HCT116 (cell line): ENCODE measurements around the gene ELP1. TPM values are rescaled to one million over a fixed set of nuclear protein-coding genes. Genes with fewer than 3 reads are reported as not detected.

ENCODE experiments used
- ATAC-seq: fragments of 200-7000 bp; cut with Tn5 transposase; 2 replicates; pipeline ENCODE4 v1.9.1; 2020; ENCODE audit warnings: mild to moderate bottlenecking, moderate library complexity
- BruUV-seq: library from RNA; stranded (reverse); fragments of 400-500 nt; replicated peaks from 2 replicates; lab custom pipeline; 2021; lab: Mats Ljungman, UMichigan
- CTCF ChIA-PET: fragments of 300-600 bp; sonication (Branson Sonifier 250); formaldehyde crosslinking; loops from one replicate; lab custom pipeline; 2021; ENCODE audit warnings: antibody characterized with exemption; lab: Charles Lee
- POLR2A ChIA-PET: fragments of 300-600, 350-600 bp; sonication (Branson Sonifier 250); formaldehyde crosslinking; loops from one replicate; lab custom pipeline; 2021; ENCODE audit warnings: antibody characterized with exemption; lab: Charles Lee
- RAD21 ChIA-PET, 2 experiments: fragments of 300-600 bp; sonication (Branson Sonifier 250); formaldehyde crosslinking; loops; one replicate each; lab custom pipeline; 2023; ENCODE audit warnings: low total read pairs in 2 of 2; ENCODE audit not compliant: uncharacterized antibody in 2 of 2, unreplicated experiment in 2 of 2, low non-redundant PET in 1 of 2; lab: Charles Lee
- DNase-seq: peaks from one replicate; pipeline ENCODE4 v3.0.0-alpha.2; 2010; ENCODE audit warnings: low read depth, low spot score
- H2AFZ ChIP-seq: fragments of 200-600 bp; shearing (Covaris generic), sonication (generic); 2 replicates; pipeline ENCODE4 v1.6.1; 2017; ENCODE audit warnings: low read depth, mixed run types, mixed read lengths, antibody characterized with exemption, low read length; ENCODE audit not compliant: poor library complexity, severe bottlenecking
- H3K27ac ChIP-seq: 2 replicates; pipeline ENCODE4 v1.5.1; 2012; ENCODE audit warnings: low read depth, low read length
- H3K27me3 ChIP-seq: fragments of 200-600 bp; sonication (generic); 2 replicates; pipeline ENCODE4 v1.6.1; 2016; ENCODE audit warnings: mixed run types, low read length, mixed read lengths; ENCODE audit not compliant: insufficient read depth
- H3K36me3 ChIP-seq, 2 experiments: fragments of 200-500 bp in 1 of 2; fragments of 200-600 bp in 1 of 2; sonication (Bioruptor generic) in 1 of 2; sonication (generic) in 1 of 2; 2 replicates each; pipeline versions ENCODE4 v1.5.1 to v1.6.1; 2014 to 2016; ENCODE audit warnings: low read length in 2 of 2, inconsistent platforms in 1 of 2, mixed read lengths in 1 of 2, mixed run types in 1 of 2; ENCODE audit not compliant: insufficient read depth in 2 of 2, control insufficient read depth in 1 of 2
- H3K4me1 ChIP-seq, 2 experiments: fragments of 200-600 bp in 1 of 2; sonication (generic) in 1 of 2; 2 replicates each; pipeline versions ENCODE4 v1.5.1 to v1.6.1; 2012 to 2017; ENCODE audit warnings: low read length in 2 of 2, inconsistent platforms in 1 of 2, mild to moderate bottlenecking in 1 of 2, mixed read lengths in 1 of 2, mixed run types in 1 of 2, moderate library complexity in 1 of 2; ENCODE audit not compliant: insufficient read depth in 2 of 2, control insufficient read depth in 1 of 2
- H3K4me2 ChIP-seq: fragments of 200-600 bp; sonication (generic); 2 replicates; pipeline ENCODE4 v1.6.1; 2017; ENCODE audit warnings: mixed run types, low read length, mixed read lengths
- H3K4me3 ChIP-seq, 2 experiments: fragments of 200-600 bp in 1 of 2; sonication (generic) in 1 of 2; replicated peaks in 1 of 2; 2 replicates each; pipeline ENCODE4 v1.5.1; 2011 to 2016; ENCODE audit warnings: low read length in 2 of 2, control low read depth in 1 of 2, low read depth in 1 of 2, mild to moderate bottlenecking in 1 of 2, mixed read lengths in 1 of 2, mixed run types in 1 of 2
- H3K79me2 ChIP-seq: fragments of 200-600 bp; sonication (generic); 2 replicates; pipeline ENCODE4 v1.6.1; 2017; ENCODE audit warnings: mild to moderate bottlenecking, mixed run types, low read length, moderate library complexity, mixed read lengths; ENCODE audit not compliant: insufficient read depth
- H3K9ac ChIP-seq: fragments of 200-600 bp; sonication (generic); 2 replicates; pipeline ENCODE4 v1.6.1; 2016; ENCODE audit warnings: low read length, mixed read lengths
- H3K9me2 ChIP-seq: fragments of 200-600 bp; sonication (generic), shearing (Covaris generic); 2 replicates; pipeline ENCODE4 v1.6.1; 2017; ENCODE audit warnings: mixed run types, mild to moderate bottlenecking, moderate library complexity; ENCODE audit not compliant: insufficient read depth
- H3K9me3 ChIP-seq, 2 experiments: fragments of 200-500 bp in 1 of 2; fragments of 200-600 bp in 1 of 2; sonication (Bioruptor generic) in 1 of 2; sonication (generic) in 1 of 2; 2 replicates each; pipeline ENCODE4 v1.6.1; 2014 to 2017; ENCODE audit warnings: low read length in 2 of 2, mixed read lengths in 2 of 2, inconsistent platforms in 1 of 2, low read depth in 1 of 2, mild to moderate bottlenecking in 1 of 2, mixed run types in 1 of 2, moderate library complexity in 1 of 2; ENCODE audit not compliant: control insufficient read depth in 1 of 2, insufficient read depth in 1 of 2
- H4K20me1 ChIP-seq: fragments of 200-600 bp; sonication (generic), shearing (Covaris generic); 2 replicates; pipeline ENCODE4 v1.6.1; 2017; ENCODE audit warnings: mixed run types, mild to moderate bottlenecking, moderate library complexity; ENCODE audit not compliant: insufficient read depth
- CBX3 ChIP-seq: IDR thresholded peaks from 2 replicates; pipeline ENCODE4 v1.6.1; 2012; ENCODE audit warnings: low read depth
- CEBPB ChIP-seq: IDR thresholded peaks from 2 replicates; pipeline ENCODE4 v1.6.1; 2012; ENCODE audit warnings: low read depth
- CTCF ChIP-seq, 3 experiments: fragments of 200-600 bp in 1 of 3; sonication (generic) in 1 of 3; IDR thresholded peaks in 2 of 3; conservative IDR thresholded peaks in 1 of 3; 2 replicates each; pipeline ENCODE4 v1.5.1; 2012 to 2017; ENCODE audit warnings: low read depth in 2 of 3, low read length in 2 of 3, antibody characterized with exemption in 1 of 3, borderline replicate concordance in 1 of 3, control low read depth in 1 of 3, mild to moderate bottlenecking in 1 of 3, mixed read lengths in 1 of 3, mixed run types in 1 of 3, moderate library complexity in 1 of 3; ENCODE audit not compliant: insufficient read depth in 1 of 3
- EGR1 ChIP-seq: IDR thresholded peaks from 2 replicates; pipeline ENCODE4 v1.6.1; 2012; ENCODE audit warnings: low read depth
- ELF1 ChIP-seq: IDR thresholded peaks from 2 replicates; pipeline ENCODE4 v1.6.1; 2012; ENCODE audit warnings: low read depth, borderline replicate concordance
- EZH2 ChIP-seq: fragments of 200-600 bp; sonication (generic); IDR thresholded peaks from 2 replicates; pipeline ENCODE4 v1.6.1; 2017; ENCODE audit warnings: antibody characterized with exemption, mixed run types
- EZH2phosphoT487 ChIP-seq: fragments of 200-600 bp; IDR thresholded peaks from 2 replicates; pipeline ENCODE4 v1.6.1; 2018; ENCODE audit warnings: antibody characterized with exemption, borderline replicate concordance
- FOSL1 ChIP-seq: IDR thresholded peaks from 2 replicates; pipeline ENCODE4 v1.6.1; 2012; ENCODE audit warnings: low read depth
- JUND ChIP-seq: IDR thresholded peaks from 2 replicates; pipeline ENCODE4 v1.6.1; 2012
- TCF7L2 ChIP-seq: IDR thresholded peaks from 2 replicates; pipeline ENCODE4 v1.7.0; 2011; ENCODE audit warnings: borderline replicate concordance, inconsistent platforms; ENCODE audit not compliant: insufficient read depth, insufficient read length; ENCODE audit errors: extremely low read depth
- ZBTB33 ChIP-seq: IDR thresholded peaks from 2 replicates; pipeline ENCODE4 v1.6.1; 2011; ENCODE audit warnings: mild to moderate bottlenecking, low read length, moderate library complexity; ENCODE audit not compliant: insufficient replicate concordance; ENCODE audit errors: extremely low read depth
- ZFX ChIP-seq: fragments of 450-650 bp; IDR thresholded peaks from 2 replicates; pipeline ENCODE4 v1.6.1; 2017
- intact Hi-C: fragments of 100-400 bp; cut with micrococcal nuclease; formaldehyde crosslinking; loops from 2 replicates; pipeline ENCODE4 v1.10.0; 2022
- total RNA-seq: library from RNA; stranded (reverse); gene quantifications from one replicate; pipeline ENCODE4 v1.2.1, GENCODE V29; 2021; ENCODE audit not compliant: unreplicated experiment

Gene ELP1
- total RNA-seq, 1 experiment from 2014 or later, result 28.8 TPM

- Histone ChIP-seq H4K20me1 (no peaks in the 10 kb centered on the region), H3K79me2 (no peaks in the 10 kb centered on the region), H2AFZ (no peak overlapping the region), H3K9ac (no peak overlapping the region), H3K4me2 (no peak overlapping the region), H3K27me3 (no peaks in the 10 kb centered on the region), H3K27ac (no peak overlapping the region), H3K9me2 (no peaks in the 10 kb centered on the region), H3K36me3 (peaks cover 24 to 43% of the 10 kb centered on the region in 2 experiments), H3K9me3 (no peaks in the 10 kb centered on the region), H3K4me1 (no peaks in the 10 kb centered on the region), H3K4me3 (no peak overlapping the region)
- TF ChIP-seq ZFX, result no peak
- ChIA-PET RAD21 (no interaction called here), POLR2A (no interaction called here), CTCF (no interaction called here)
- ATAC-seq, result no peak
- no TSS peak for BruUV-seq
- intact Hi-C loops, result no loop called here
- no peak for DNase-seq
Measured at GRCh38 chr9:108913391-108913790, 20.5 kb downstream of the ELP1 start.

GRCh38 chr9:108911820-108912219 lies 22.1 kb downstream of the ELP1 start:
- intact Hi-C loops, result no loop called here
- Histone ChIP-seq H3K4me1 (no peaks in the 10 kb centered on the region), H3K79me2 (no peaks in the 10 kb centered on the region), H3K9me2 (no peaks in the 10 kb centered on the region), H3K27ac (no peak overlapping the region), H3K9me3 (no peaks in the 10 kb centered on the region), H3K4me3 (no peak overlapping the region), H3K9ac (no peak overlapping the region), H3K27me3 (no peaks in the 10 kb centered on the region), H4K20me1 (no peaks in the 10 kb centered on the region), H3K36me3 (peaks cover 25 to 47% of the 10 kb centered on the region in 2 experiments), H3K4me2 (no peak overlapping the region), H2AFZ (no peak overlapping the region)
- ChIA-PET CTCF (no interaction called here), POLR2A (no interaction called here), RAD21 (no interaction called here)
- ATAC-seq, result no peak
- TF ChIP-seq JUND (no peak), CTCF (IDR thresholded peaks at IDR 0.05 in 2 of 3, conservative IDR thresholded peaks at IDR 0.05 in 1 of 3; ENCODE audit: borderline replicate concordance in 1 of 3, insufficient read depth in 1 of 3, low read depth in 2 of 3, low read length in 2 of 3) (no peak), ELF1 (no peak), EZH2 (no peak), TCF7L2 (no peak), CEBPB (no peak), EZH2phosphoT487 (no peak), EGR1 (no peak), CBX3 (no peak), ZBTB33 (no peak), FOSL1 (no peak)
- no peak for DNase-seq
- no TSS peak for BruUV-seq
